ENCODE data around the gene ACSL3.

GRCh38 chr2:222936705-222937104 is 75.9 kb downstream of the ACSL3 start:
- TF ChIP-seq POLR2A (IDR thresholded peaks at IDR 0.05), result no peak
- no peak for TF ChIP-seq CTCF (IDR thresholded peaks at IDR 0.05)

Data from prostate gland (tissue), 2 donors.